NCI-H748 treated with DMSO at 0.1 percent for 48 hours (cell line): ENCODE results near the gene PLAGL1.
"Not testable (repeated sequence)": the region's sequence is repeated elsewhere in the genome, so short reads cannot be mapped to it uniquely, and the experiment has no call there.

Source experiments
- DNase-seq: peaks from one replicate; lab custom pipeline; 2025; lab: John Stamatoyannopoulos, UW

Gene PLAGL1

GRCh38 chr6:144008120-144008811, at the start of gene PLAGL1:
TSS of gene PLAGL1 (minus strand) at chr6:144008259. CDS start at chr6:143948136, 60,123 bp downstream.
- no peak for DNase-seq

DNA sequence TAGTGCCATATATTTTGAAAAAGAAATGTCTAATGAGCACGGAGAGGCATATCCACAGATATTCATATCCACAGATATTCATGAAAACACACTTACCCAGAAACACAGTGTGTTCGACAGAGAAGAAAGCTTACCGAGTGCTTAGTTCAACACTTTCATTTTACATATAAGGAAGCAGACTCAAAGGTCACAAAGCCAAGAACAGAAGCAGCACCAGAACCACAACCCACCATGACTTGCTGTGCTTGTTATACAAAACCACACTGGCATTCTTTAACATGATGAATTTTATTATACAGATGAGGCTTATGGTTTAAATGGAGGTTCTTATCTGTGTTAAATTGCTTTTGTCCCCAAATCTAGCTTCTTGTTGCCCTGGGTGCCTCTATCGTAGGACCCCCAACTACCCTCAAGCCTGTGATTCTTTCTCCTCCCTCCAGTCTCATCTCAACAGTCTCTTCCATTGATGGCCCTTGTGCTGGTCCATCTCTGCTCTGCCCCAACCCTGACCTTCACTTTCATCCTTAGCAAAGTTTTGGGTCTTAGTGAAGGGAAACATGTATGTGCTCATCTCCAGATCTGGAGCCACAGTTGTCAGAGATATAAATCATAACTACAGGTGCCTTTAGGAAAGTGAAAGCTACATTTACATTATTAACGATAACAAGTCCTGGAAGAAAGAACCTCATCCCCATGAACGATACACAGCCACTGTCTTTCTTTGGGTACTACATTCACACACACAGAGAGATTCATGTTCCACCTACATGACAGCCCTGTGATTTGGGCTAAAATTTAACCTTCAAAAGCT, 47.3 kb upstream of the PLAGL1 start:
- DNase-seq: no peak

- no peak for DNase-seq
Observed at GRCh38 chr6:144053601-144054000, 45.5 kb upstream of the PLAGL1 start.

GRCh38 chr6:144052488-144052887, 44.4 kb upstream of the PLAGL1 start:
- no peak for DNase-seq

DNA sequence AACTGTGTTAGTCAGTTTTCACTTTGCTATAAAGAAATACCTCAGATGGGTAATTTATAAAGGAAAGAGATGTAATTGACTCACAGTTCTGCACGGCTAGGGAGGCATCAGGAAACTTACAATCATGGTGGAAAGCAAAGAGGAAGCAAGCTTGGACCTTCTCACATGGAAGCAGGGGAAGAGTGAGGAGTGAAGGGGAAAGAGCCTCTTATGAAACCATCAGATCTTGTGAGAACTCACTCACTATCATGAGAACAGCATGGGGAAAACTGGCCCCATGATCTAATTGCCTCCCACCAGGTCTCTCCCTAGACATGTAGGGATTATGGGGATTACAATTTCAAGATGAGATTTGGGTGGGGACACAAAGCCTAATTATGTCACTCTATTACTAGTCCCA, 41.3 kb upstream of the PLAGL1 start:
- DNase-seq: no peak

DNA sequence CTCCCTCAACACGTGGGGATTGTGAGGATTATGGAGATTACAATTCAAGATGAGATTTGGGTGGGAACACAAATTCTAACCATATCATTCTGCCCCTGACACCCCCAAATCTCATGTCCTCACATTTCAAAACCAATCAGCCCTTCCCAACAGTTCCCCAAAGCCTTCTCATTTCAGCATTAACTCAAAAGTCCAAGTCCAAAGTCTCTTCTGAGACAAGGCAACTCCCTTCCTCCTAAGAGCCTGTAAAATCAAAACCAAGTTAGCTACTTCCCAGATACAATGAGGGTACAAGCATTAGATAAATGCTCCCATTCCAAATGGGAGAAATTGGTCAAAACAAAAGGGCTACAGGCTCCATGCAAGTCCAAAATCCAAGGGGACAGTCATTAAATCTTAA, 39.6 kb upstream of the PLAGL1 start:
- DNase-seq: no peak

DNA sequence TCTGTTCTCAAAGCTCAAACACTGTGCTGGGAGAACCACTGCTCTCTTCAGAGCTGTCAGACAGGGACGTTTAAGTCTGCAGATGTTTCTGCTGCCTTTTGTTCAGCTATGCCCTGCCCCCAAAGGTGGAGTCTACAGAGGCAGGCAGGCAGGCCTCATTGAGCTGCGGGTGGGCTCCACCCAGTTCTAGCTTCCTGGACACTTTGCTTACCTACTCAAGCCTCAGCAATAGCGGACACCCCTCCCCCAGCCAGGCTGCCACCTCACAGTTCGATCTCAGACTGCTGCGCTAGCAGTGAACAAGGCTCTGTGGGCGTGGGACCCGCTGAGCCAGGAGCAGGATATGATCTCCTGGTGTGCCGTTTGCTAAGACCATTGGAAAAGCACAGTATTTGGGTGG, 38.6 kb upstream of the PLAGL1 start:
- DNase-seq: not testable (repeated sequence)

DNA sequence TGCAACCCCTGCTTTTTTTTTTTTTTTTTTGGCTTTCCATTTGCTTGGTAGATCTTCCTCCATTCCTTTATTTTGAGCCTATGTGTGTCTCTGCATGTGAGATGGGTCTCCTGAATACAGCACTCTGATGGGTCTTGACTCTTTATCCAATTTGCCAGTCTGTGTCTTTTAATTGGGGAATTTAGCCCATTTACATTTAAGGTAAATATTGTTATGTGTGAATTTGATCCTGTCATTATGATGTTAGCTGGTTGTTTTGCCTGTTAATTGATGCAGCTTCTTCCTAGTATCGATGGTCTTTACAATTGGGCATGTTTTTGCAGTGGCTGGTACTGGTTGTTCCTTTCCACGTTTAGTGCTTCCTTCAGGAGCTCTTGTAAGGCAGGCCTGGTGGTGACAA, 36.9 kb upstream of the PLAGL1 start:
- not testable (repeated sequence) for DNase-seq

GRCh38 chr6:144036835-144037195, 28.8 kb upstream of the PLAGL1 start:
- no peak for DNase-seq

DNA sequence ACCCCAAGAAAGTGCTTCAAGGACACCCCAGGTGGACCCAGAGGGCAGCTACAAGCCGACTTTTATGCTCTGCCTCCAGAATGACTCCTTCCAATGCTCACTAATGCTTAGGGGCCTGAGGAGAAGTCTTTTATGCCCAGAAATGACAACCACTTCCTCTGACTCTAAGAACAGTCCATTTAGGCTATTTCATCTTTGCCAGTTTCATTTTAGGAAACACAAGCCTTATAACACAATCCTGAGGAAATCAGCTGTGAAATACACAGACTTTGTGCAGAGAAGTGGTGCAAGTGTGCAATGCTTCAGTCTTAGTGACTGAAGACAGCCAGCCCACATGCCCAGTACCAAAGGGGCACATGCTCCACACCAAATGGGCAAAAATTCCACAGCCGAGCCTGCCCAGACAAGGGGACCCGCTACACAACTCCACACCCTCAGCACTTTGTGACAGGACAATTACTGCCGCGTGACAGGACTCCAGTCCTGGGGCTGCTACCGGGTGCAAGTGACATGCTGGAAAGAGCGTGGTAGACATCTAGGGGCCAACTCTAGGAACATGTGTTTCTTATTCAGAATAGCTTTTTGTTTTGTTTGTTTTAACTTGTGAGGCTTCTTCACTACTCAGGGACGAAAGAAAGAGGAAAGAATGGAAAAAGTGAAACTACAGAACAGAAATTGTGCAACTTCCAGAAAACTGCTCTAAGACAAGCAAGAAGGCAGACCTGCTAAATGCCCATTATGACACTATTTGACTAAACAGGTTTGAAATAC, 28.2 kb upstream of the PLAGL1 start:
- DNase-seq: no peak

DNA sequence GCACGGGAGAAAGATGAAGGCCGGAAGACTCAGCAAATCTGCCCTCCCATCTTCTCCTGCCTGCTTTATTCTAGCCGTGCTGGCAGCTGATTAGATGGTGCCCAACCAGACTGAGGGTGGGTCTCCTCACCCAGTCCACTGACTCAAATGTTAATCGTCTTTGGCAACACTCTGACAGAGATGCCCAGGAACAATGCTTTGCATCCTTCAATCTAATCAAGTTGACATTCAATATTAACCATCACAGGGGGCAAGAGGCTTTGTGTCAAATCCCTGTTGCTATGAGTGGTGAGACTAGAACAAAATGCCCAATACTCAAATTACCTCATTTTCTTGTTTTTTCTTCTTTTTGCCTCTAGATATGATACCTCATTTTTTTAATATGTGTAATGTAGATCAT, 27.4 kb upstream of the PLAGL1 start:
- no peak for DNase-seq

GRCh38 chr6:144033816-144034735, 26.0 kb upstream of the PLAGL1 start:
- DNase-seq: no peak

- no peak for DNase-seq
Observed at GRCh38 chr6:144029452-144029851, 21.4 kb upstream of the PLAGL1 start.

GRCh38 chr6:144027932-144028587, 20.0 kb upstream of the PLAGL1 start:
- no peak for DNase-seq

DNA sequence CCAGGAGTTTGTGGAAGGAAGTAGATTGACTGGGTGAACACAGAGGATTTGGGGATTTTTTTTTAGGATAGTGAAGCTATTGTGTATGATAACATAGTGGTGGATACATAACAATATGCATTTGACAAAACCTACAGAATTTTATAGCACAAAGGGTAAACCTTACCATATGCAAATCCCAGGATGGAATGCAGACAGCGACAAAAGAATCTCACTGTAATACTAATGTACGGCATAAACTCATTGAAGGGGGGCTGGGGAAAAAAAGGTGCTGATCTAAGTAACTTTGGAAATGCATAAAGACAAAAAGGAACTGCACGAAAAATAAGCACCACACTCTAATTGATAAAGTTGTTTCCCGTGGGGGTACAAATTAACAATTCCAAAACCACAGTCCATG, 15.2 kb upstream of the PLAGL1 start:
- DNase-seq: no peak

GRCh38 chr6:144019929-144020328, 11.9 kb upstream of the PLAGL1 start:
- DNase-seq: no peak

GRCh38 chr6:144017166-144018094, 9.4 kb upstream of the PLAGL1 start:
- DNase-seq: no peak

- DNase-seq: peak; percentile 43
Observed at GRCh38 chr6:144013486-144013909, 5.4 kb upstream of the PLAGL1 start.

DNA sequence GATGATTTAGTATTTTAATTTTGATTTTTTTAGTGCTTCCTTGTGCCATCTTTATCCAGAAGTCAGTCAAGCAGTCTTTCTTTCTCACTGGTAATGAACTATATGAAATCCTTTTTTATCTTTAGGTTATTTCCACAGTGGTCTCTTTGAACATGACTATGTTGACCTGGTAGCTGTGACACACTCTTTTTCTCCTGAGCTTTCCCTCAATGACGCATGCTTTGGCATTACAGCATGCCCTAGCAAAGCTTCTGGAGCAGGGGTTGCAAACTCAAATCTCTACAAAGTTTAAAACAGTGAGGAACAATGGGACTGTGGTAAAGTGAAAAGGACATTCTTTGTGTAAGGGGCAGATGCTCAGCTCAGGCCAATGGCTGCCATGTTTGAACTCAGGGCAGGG, 4.5 kb upstream of the PLAGL1 start:
- no peak for DNase-seq

GRCh38 chr6:144009628-144010027, 1.6 kb upstream of the PLAGL1 start:
- DNase-seq: not testable (repeated sequence)
